SK-N-DZ (cell line): ENCODE results near the gene MOGAT3.
A peak's percentile ranks its signal among the peaks of the same experiment; 100 is the strongest.

Experiments used
- DNase-seq: peaks from one replicate; pipeline ENCODE4 v3.0.0-alpha.2; 2015; ENCODE audit warnings: low spot score

The MOGAT3 gene

GRCh38 chr7:101172854-101173751 is 27.7 kb downstream of the MOGAT3 start:
- DNase-seq: no peak

- no peak for DNase-seq
These were observed 28.6 kb downstream of the MOGAT3 start for GRCh38 chr7:101172005-101172853.

- no peak for DNase-seq
These were observed 29.4 kb downstream of the MOGAT3 start for GRCh38 chr7:101171442-101171837.

GRCh38 chr7:101170617-101171441 is 30.0 kb downstream of the MOGAT3 start:
- DNase-seq: no peak

DNA sequence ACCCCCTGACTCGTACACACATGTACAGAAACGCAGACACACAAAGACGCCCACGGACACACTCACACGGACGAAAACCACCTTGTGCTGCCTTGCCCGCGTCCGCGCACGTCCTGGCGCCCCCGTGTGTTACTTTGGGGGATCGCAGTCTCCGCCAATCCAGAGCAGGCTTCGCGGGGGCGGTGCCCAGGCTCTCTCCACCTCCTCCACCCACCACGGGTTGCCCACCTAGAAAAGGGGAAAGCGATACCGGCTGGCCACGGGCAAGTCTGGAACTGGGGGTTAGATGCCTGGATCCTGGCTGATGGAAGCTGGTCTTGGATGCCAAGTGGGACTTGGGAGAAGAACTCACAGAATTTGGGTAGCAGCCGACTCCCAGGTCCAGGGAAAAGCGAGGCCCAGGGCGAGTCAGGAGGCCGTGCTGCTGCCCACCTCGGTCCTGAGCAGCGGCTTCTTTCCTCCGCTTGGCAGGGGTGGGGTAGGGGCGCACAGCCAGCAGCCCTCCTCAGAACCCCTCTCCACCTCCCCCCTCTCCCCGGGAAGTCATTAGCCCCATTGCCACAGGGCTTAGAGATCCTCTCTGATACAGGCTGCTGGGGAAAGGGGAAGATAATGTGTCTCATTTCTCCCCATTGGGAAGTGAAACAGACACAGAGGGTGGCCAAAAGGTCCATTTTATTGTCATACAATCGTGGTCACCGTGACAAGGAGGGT is 30.8 kb downstream of the MOGAT3 start:
- peak; percentile 57 for DNase-seq

GRCh38 chr7:101169110-101169837 is 31.6 kb downstream of the MOGAT3 start:
- DNase-seq: no peak

GRCh38 chr7:101168412-101169049 is 32.3 kb downstream of the MOGAT3 start:
- DNase-seq: no peak

GRCh38 chr7:101167645-101168411 is 33.0 kb downstream of the MOGAT3 start:
- DNase-seq: no peak

GRCh38 chr7:101166909-101167644 is 33.8 kb downstream of the MOGAT3 start:
- DNase-seq: peak; percentile 79

- DNase-seq: no peak
These were observed 34.3 kb downstream of the MOGAT3 start for GRCh38 chr7:101166648-101166908.

GRCh38 chr7:101165958-101166647 is 34.7 kb downstream of the MOGAT3 start:
- no peak for DNase-seq

GRCh38 chr7:101165075-101165957 is 35.5 kb downstream of the MOGAT3 start, which contains the start of gene VGF:
Gene VGF, minus strand, starts transcription at chr7:101165569. Its CDS starts 726 bp downstream, at chr7:101164843.
- peak; percentile 93 for DNase-seq

- no peak for DNase-seq
These were observed 36.6 kb downstream of the MOGAT3 start for GRCh38 chr7:101164071-101164840.

DNA sequence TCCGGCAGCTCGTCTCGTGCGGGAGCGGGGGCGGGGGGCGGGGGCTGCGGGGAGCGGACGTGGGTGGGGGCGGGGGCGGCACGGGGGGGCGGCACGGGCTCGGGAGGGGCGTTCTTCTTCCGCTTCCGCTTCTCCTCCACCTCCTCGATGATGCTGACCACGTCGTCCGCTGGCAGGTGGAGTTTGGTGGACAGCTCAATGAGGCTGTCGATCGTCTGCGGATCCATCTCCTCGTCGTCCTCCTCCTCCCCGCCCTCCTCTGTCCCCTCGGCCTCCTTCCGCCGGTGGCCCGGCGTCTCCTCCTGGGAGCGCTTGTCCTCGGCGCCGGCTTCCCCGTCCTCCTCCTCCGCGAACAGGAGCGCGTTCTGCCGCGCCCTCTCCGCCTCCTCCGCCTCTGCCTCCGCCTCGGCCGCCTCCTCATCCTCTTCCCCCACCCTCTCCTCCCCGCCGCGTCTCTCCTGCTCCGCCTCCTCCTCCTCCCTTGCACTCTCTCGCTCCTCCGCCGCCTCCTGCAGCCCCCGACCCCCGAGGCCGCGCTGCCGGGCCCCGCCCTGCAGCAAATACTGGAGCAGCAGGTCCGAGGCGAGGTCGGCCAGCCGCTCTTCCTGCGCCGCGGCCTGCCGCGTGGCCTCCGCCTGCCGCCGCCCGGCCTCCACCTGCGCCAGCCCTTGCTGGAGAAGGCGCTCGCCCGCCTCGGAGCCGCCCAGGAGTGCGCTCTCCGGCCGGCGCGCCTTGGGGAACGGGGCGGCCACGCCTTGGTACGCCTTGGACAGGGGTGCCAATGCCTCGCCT is 37.4 kb downstream of the MOGAT3 start:
- peak; percentile 69 for DNase-seq
